Left cardiac atrium (tissue), 4 donors: Measurements from ENCODE around the gene GLRX3. TPM values are rescaled to one million over a fixed set of nuclear protein-coding genes. Genes with fewer than 3 reads are reported as not detected.
A peak's percentile ranks its signal among the peaks of the same experiment; 100 is the strongest.

Source experiments
- ATAC-seq, 2 donors: fragments of 200-7000 bp; cut with Tn5 transposase; one replicate each; pipeline ENCODE4 v1.9.1; 2020; ENCODE audit warnings: mild to moderate bottlenecking in 2 of 2, moderate library complexity in 2 of 2
- DNase-seq: peaks from one replicate; pipeline ENCODE4 v3.0.0-alpha.2; 2020
- intact Hi-C, 2 donors: fragments of 100-400 bp; cut with DNase I; formaldehyde crosslinking; loops; one replicate each; pipeline versions ENCODE4 v1.14.1 to v1.15.1; 2022 to 2023
- total RNA-seq, 2 donors: library from RNA; stranded (reverse); fragmentation: NEBNext Ultra II Directional; extraction: Animal tissue kit (Norgen Biotek cat#: 25700); gene quantifications; one replicate each; pipeline ENCODE4 v1.2.1, GENCODE V29; 2021
- donor health status: DM: no; HTN: yes; CAD: no.
- donor health status: DM: no; HTN: yes; CAD: no; lungs with severe emphysema.
- donor health status: DM: yes; HTN: yes; CAD: no.
- donor health status: Dilated cardiomyopathy.

Gene GLRX3
- total RNA-seq, 2 donors from 2014 or later: 53.5 to 67.1 TPM

- DNase-seq: no peak
- intact Hi-C loops: loop anchor here in 1 of 2 donors (10.0 kb wide), 1 partner anchor 1094 kb away; no protein-coding TSS in a partner anchor
- ATAC-seq: no peak
These were observed 7.3 kb upstream of the GLRX3 start for GRCh38 chr10:130128922-130129321.

GRCh38 chr10:130135676-130136225 lies 440 bp upstream of the GLRX3 start:
- intact Hi-C loops: loop anchor here in 1 of 2 donors (1.0 kb wide), 1 partner anchor 24 kb away; no protein-coding TSS in a partner anchor
- ATAC-seq: no peak
- DNase-seq: peak; percentile 36

GRCh38 chr10:130137090-130137448 lies 878 bp downstream of the GLRX3 start:
- no peak for DNase-seq
- intact Hi-C loops: no loop called here
- no peak for ATAC-seq

- no peak for ATAC-seq
- intact Hi-C loops: no loop called here
- DNase-seq: no peak
These were observed 1.7 kb downstream of the GLRX3 start for GRCh38 chr10:130137659-130138478.

GRCh38 chr10:130138479-130138866 lies 2.3 kb downstream of the GLRX3 start:
- intact Hi-C loops: no loop called here
- ATAC-seq (no peak), DNase-seq (no peak)

- intact Hi-C loops: no loop called here
- ATAC-seq: no peak
- no peak for DNase-seq
These were observed 4.2 kb downstream of the GLRX3 start for GRCh38 chr10:130140425-130140824.

GRCh38 chr10:130141038-130141437 lies 4.8 kb downstream of the GLRX3 start:
- ATAC-seq: no peak
- intact Hi-C loops: no loop called here
- DNase-seq: no peak

GRCh38 chr10:130141460-130141859 lies 5.3 kb downstream of the GLRX3 start:
- intact Hi-C loops: no loop called here
- DNase-seq (no peak), ATAC-seq (no peak)

GRCh38 chr10:130141878-130142277 lies 5.7 kb downstream of the GLRX3 start:
- ATAC-seq (no peak), DNase-seq (no peak)
- intact Hi-C loops: no loop called here

- no peak for DNase-seq
- intact Hi-C loops: no loop called here
- ATAC-seq: no peak
These were observed 9.9 kb downstream of the GLRX3 start for GRCh38 chr10:130146042-130146441.

- intact Hi-C loops: no loop called here
- DNase-seq: no peak
- ATAC-seq: no peak
These were observed 23.1 kb downstream of the GLRX3 start for GRCh38 chr10:130159192-130159794.

- no peak for DNase-seq
- intact Hi-C loops: no loop called here
- no peak for ATAC-seq
These were observed 24.6 kb downstream of the GLRX3 start for GRCh38 chr10:130160775-130161174.

- ATAC-seq (no peak), DNase-seq (no peak)
- intact Hi-C loops: no loop called here
These were observed 25.1 kb downstream of the GLRX3 start for GRCh38 chr10:130161331-130161730.

GRCh38 chr10:130167193-130167592 lies 31.0 kb downstream of the GLRX3 start:
- intact Hi-C loops: no loop called here
- no peak for DNase-seq
- ATAC-seq: no peak

- intact Hi-C loops: no loop called here
- ATAC-seq (no peak), DNase-seq (no peak)
These were observed 31.5 kb downstream of the GLRX3 start for GRCh38 chr10:130167707-130168106.

GRCh38 chr10:130169136-130169859 lies 33.1 kb downstream of the GLRX3 start:
- ATAC-seq: no peak
- intact Hi-C loops: no loop called here

GRCh38 chr10:130171196-130171595 lies 35.0 kb downstream of the GLRX3 start:
- ATAC-seq (no peak), DNase-seq (no peak)
- intact Hi-C loops: no loop called here

More at GRCh38 chr10:130169136-130169859, 33.1 kb downstream of the GLRX3 start:
- no peak for DNase-seq

- ATAC-seq: no peak
- intact Hi-C loops: no loop called here
These were observed 38.1 kb downstream of the GLRX3 start for GRCh38 chr10:130174328-130174727.

GRCh38 chr10:130175074-130175473 lies 38.9 kb downstream of the GLRX3 start:
- no peak for DNase-seq
- no peak for ATAC-seq
- intact Hi-C loops: no loop called here

More at GRCh38 chr10:130174328-130174727, 38.1 kb downstream of the GLRX3 start:
- DNase-seq: no peak

- intact Hi-C loops: no loop called here
- DNase-seq: no peak
- peak in 1 of 2 donors; percentile 26 for ATAC-seq
These were observed 41.1 kb downstream of the GLRX3 start for GRCh38 chr10:130177250-130177649.
